Mesenchymal stem cell (in vitro differentiated cells and primary cell): ENCODE data around the gene NEDD4L.
"Not testable (repeated sequence)": the region's sequence is repeated elsewhere in the genome, so short reads cannot be mapped to it uniquely, and the experiment has no call there.

ENCODE experiments used
- DNase-seq: peaks from one replicate; pipeline ENCODE4 v3.0.0-alpha.2; 2013
- H2AFZ ChIP-seq: one replicate; pipeline ENCODE4 v1.6.1; 2013; ENCODE audit warnings: low read depth, mild to moderate bottlenecking, control low read depth, inconsistent platforms, low read length, moderate library complexity
- H2AK5ac ChIP-seq: 2 replicates; pipeline ENCODE4 v1.6.1; 2013; ENCODE audit warnings: low read length, moderate library complexity, mild to moderate bottlenecking, inconsistent platforms; ENCODE audit not compliant: severe bottlenecking
- H2BK120ac ChIP-seq: one replicate; pipeline ENCODE4 v1.6.1; 2013; ENCODE audit warnings: low read depth, mild to moderate bottlenecking, inconsistent platforms, low read length, moderate library complexity
- H2BK12ac ChIP-seq, 2 experiments: one replicate each; pipeline ENCODE4 v1.6.1; 2013; ENCODE audit warnings: inconsistent platforms in 2 of 2, low read length in 2 of 2, mild to moderate bottlenecking in 2 of 2, moderate library complexity in 2 of 2, control low read depth in 1 of 2
- H2BK15ac ChIP-seq: one replicate; pipeline ENCODE4 v1.6.1; 2013; ENCODE audit warnings: mild to moderate bottlenecking, low read depth, inconsistent platforms; ENCODE audit not compliant: poor library complexity, severe bottlenecking
- H2BK5ac ChIP-seq: 2 replicates; pipeline ENCODE4 v1.6.1; 2013; ENCODE audit warnings: low read depth, mild to moderate bottlenecking, low read length, control low read depth, inconsistent platforms; ENCODE audit not compliant: poor library complexity, severe bottlenecking
- H3K14ac ChIP-seq, 2 experiments: one replicate each; pipeline ENCODE4 v1.6.1; 2013; ENCODE audit warnings: inconsistent platforms in 2 of 2, low read length in 2 of 2, control low read depth in 1 of 2, mild to moderate bottlenecking in 1 of 2, moderate library complexity in 1 of 2
- H3K18ac ChIP-seq, 2 experiments: one replicate each; pipeline ENCODE4 v1.6.1; 2013; ENCODE audit warnings: inconsistent platforms in 2 of 2, low read length in 2 of 2, control low read depth in 1 of 2, low read depth in 1 of 2, mild to moderate bottlenecking in 1 of 2
- H3K23ac ChIP-seq, 2 experiments: one replicate each; pipeline ENCODE4 v1.6.1; 2013; ENCODE audit warnings: inconsistent platforms in 2 of 2, low read length in 2 of 2, mild to moderate bottlenecking in 2 of 2, moderate library complexity in 2 of 2, control low read depth in 1 of 2
- H3K27ac ChIP-seq: 2 replicates; pipeline ENCODE4 v1.5.1; 2013; ENCODE audit warnings: mild to moderate bottlenecking, moderate library complexity, low read length, control low read depth, inconsistent platforms; ENCODE audit not compliant: poor library complexity, severe bottlenecking
- H3K27me3 ChIP-seq, 2 experiments: 2 replicates each; pipeline versions ENCODE4 v1.6.1 to v1.7.0; 2013; ENCODE audit warnings: low read length in 2 of 2, mild to moderate bottlenecking in 2 of 2, moderate library complexity in 2 of 2, control low read depth in 1 of 2, inconsistent platforms in 1 of 2; ENCODE audit not compliant: control insufficient read depth in 1 of 2, insufficient read depth in 1 of 2
- H3K36me3 ChIP-seq, 2 experiments: 2 replicates each; pipeline versions ENCODE4 v1.6.1 to v1.7.0; 2013; ENCODE audit warnings: low read length in 2 of 2, control low read depth in 1 of 2, inconsistent platforms in 1 of 2, low read depth in 1 of 2, mild to moderate bottlenecking in 1 of 2; ENCODE audit not compliant: insufficient read depth in 2 of 2, control insufficient read depth in 1 of 2
- H3K4ac ChIP-seq, 2 experiments: one replicate each; pipeline ENCODE4 v1.6.1; 2013; ENCODE audit warnings: inconsistent platforms in 2 of 2, low read length in 2 of 2, mild to moderate bottlenecking in 2 of 2, moderate library complexity in 2 of 2, control low read depth in 1 of 2, low read depth in 1 of 2
- H3K4me1 ChIP-seq: 2 replicates; pipeline ENCODE4 v1.6.1; 2013; ENCODE audit warnings: low read depth, low read length, control low read depth; ENCODE audit not compliant: control insufficient read depth, insufficient read depth
- H3K4me2 ChIP-seq: 2 replicates; pipeline ENCODE4 v1.6.1; 2013; ENCODE audit warnings: low read length, mild to moderate bottlenecking, inconsistent platforms; ENCODE audit not compliant: poor library complexity, severe bottlenecking
- H3K4me3 ChIP-seq, 2 experiments: 2 replicates each; pipeline versions ENCODE4 v1.5.1 to v1.7.0; 2013; ENCODE audit warnings: low read length in 2 of 2, mild to moderate bottlenecking in 2 of 2, control low read depth in 1 of 2, low read depth in 1 of 2; ENCODE audit not compliant: insufficient read depth in 1 of 2
- H3K79me1 ChIP-seq: replicated peaks from 2 replicates; pipeline ENCODE4 v1.6.1; 2013; ENCODE audit warnings: mild to moderate bottlenecking, control low read depth, low read length, inconsistent platforms; ENCODE audit not compliant: poor library complexity, severe bottlenecking
- H3K9ac ChIP-seq: 2 replicates; pipeline ENCODE4 v1.7.0; 2013; ENCODE audit warnings: mild to moderate bottlenecking, low read length, moderate library complexity
- H3K9me3 ChIP-seq: 2 replicates; pipeline ENCODE4 v1.7.0; 2013; ENCODE audit warnings: mild to moderate bottlenecking, low read length; ENCODE audit not compliant: control insufficient read depth
- H4K8ac ChIP-seq: one replicate; pipeline ENCODE4 v1.6.1; 2013; ENCODE audit warnings: inconsistent platforms, mild to moderate bottlenecking, low read length, moderate library complexity
- H4K91ac ChIP-seq: one replicate; pipeline ENCODE4 v1.6.1; 2013; ENCODE audit warnings: mild to moderate bottlenecking, low read length, inconsistent platforms
- WGBS: methylation state at CpG from one replicate; pipeline ENCODE4 v1.1.7; 2013; ENCODE audit warnings: mixed read lengths; 5-methylcytosine and 5-hydroxymethylcytosine counted together

Gene NEDD4L

DNA sequence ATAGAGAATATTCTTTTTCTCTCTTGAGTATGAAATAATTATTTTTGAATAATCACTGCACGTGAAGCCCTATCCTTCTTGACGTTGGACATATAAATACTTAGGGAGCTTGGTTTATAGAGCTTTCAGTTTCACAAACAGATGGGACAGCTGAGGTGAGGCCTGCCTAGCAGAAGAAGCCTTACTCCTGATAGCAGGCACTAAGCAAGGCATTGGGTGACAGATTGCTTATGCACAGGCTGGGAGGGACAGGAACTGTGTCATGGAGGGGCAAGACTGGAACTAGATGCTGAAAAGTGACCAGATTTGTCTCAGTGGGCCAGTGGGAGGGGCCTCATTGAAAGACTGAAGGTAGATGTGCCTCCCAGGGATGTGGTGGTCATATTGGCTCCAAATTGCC is 220.8 kb downstream of the NEDD4L start:
- H3K4me3 ChIP-seq, result no peak overlapping the region
- no peaks in the 10 kb centered on the region for H3K9me3 ChIP-seq
- H2BK5ac ChIP-seq, result no peak overlapping the region
- H3K23ac ChIP-seq, result no peak overlapping the region
- no peak overlapping the region for H2BK120ac ChIP-seq
- H3K4me2 ChIP-seq, result no peak overlapping the region
- H3K9ac ChIP-seq, result no peak overlapping the region
- H3K14ac ChIP-seq, result no peak overlapping the region
- DNase-seq, result no peak
- WGBS, result 88% methylated on average over 2 of the region's 2 CpGs
- no peaks in the 10 kb centered on the region for H3K36me3 ChIP-seq
- H3K4me1 ChIP-seq, result peaks cover 15% of the 10 kb centered on the region
- peaks cover 30% of the 10 kb centered on the region for H3K79me1 ChIP-seq
- no peak overlapping the region for H3K27ac ChIP-seq
- no peaks in the 10 kb centered on the region for H3K27me3 ChIP-seq
- no peak overlapping the region for H3K4ac ChIP-seq
- peak overlapping the region; percentile 28 to 83 for H2BK12ac ChIP-seq
- H2AK5ac ChIP-seq, result peak overlapping the region; percentile 66
- no peak overlapping the region for H3K18ac ChIP-seq
- no peak overlapping the region for H2AFZ ChIP-seq
- H4K8ac ChIP-seq, result peak overlapping the region; percentile 45
- no peak overlapping the region for H4K91ac ChIP-seq
- H2BK15ac ChIP-seq, result no peak overlapping the region

DNA sequence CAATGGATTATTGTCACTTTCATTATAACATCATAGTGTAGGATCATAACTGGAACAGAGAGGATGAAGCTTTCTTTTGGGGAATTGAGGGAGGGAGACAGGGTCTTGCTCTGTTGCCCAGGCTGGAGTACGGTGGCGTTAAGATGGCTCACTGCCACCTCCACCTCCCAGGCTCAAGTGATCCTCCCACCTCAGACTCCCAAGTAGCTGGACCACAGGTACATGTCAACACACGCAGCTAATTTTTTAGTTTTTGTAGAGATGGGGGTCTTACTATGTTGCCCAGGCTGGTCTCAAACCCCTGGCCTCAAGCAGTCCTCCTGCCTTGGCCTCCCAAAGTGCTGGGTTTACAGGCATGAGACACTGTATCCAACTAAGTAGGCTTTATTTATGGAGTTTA is 221.5 kb downstream of the NEDD4L start:
- H3K36me3 ChIP-seq, H3K23ac ChIP-seq, H3K27ac ChIP-seq, H2BK5ac ChIP-seq, H2BK12ac ChIP-seq, DNase-seq, H3K9me3 ChIP-seq, H3K14ac ChIP-seq, H2AFZ ChIP-seq, H3K18ac ChIP-seq, H2BK120ac ChIP-seq, H3K27me3 ChIP-seq, H3K4me2 ChIP-seq, H4K91ac ChIP-seq, H4K8ac ChIP-seq, H3K4ac ChIP-seq, H3K9ac ChIP-seq, H3K4me3 ChIP-seq, H2AK5ac ChIP-seq, H2BK15ac ChIP-seq: not testable (repeated sequence)
- WGBS, result 100% methylated on average over 1 of the region's 3 CpGs
- peaks cover 17% of the 10 kb centered on the region for H3K4me1 ChIP-seq
- peaks cover 29% of the 10 kb centered on the region for H3K79me1 ChIP-seq

DNA sequence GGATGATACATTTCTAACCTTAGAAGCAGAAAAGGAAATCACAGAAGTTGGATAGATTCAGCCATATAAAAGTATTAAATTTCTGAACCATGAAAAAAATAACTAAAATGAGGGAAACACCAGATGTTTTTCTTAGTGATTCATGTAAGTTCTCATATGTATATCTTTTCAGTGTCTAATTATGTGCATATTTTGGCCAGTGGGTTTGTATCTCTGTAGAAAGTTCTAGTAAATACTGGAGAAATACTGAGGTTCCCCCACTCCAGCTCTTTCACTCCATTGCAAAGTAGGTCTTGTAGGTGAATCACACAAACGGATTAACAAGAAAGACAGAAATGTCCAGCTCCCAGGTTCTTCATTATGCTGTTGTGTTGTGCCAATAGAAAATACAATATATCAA is 222.3 kb downstream of the NEDD4L start:
- H3K4me3 ChIP-seq, result no peak overlapping the region
- no peak overlapping the region for H4K91ac ChIP-seq
- H2AK5ac ChIP-seq, result no peak overlapping the region
- no peaks in the 10 kb centered on the region for H3K9me3 ChIP-seq
- no peak overlapping the region for H2BK120ac ChIP-seq
- H2BK15ac ChIP-seq, result no peak overlapping the region
- WGBS, result 80% methylated on average over 1 of the region's 1 CpG
- H3K36me3 ChIP-seq, result no peaks in the 10 kb centered on the region
- no peak overlapping the region for H3K4ac ChIP-seq
- no peak overlapping the region for H4K8ac ChIP-seq
- no peak overlapping the region for H3K4me2 ChIP-seq
- no peak overlapping the region for H3K27ac ChIP-seq
- no peak for DNase-seq
- no peak overlapping the region for H3K18ac ChIP-seq
- H3K9ac ChIP-seq, result no peak overlapping the region
- no peaks in the 10 kb centered on the region for H3K27me3 ChIP-seq
- no peak overlapping the region for H3K14ac ChIP-seq
- peaks cover 17% of the 10 kb centered on the region for H3K4me1 ChIP-seq
- no peak overlapping the region for H3K23ac ChIP-seq
- no peak overlapping the region for H2BK12ac ChIP-seq
- H2AFZ ChIP-seq, result no peak overlapping the region
- H2BK5ac ChIP-seq, result no peak overlapping the region
- H3K79me1 ChIP-seq, result peaks cover 27% of the 10 kb centered on the region

DNA sequence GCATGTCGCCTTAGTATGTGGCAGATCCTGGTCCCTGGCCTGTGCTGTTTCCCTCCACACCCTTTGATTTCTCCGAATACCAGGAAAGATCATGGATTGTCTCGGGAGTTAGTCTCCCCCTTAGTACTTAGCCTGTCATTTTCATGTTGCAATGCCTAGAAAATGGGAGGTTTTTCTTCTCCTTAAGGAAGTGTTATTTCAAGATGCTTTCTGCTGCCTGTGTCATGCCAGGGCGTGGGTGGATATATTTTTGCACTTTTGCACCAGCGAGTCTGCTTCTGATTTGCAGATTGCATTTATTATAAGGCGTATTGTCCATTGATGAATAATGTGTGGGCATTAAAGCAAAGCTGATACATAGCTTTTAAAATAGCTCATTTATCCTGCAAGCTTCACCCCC is 223.5 kb downstream of the NEDD4L start:
- no peak overlapping the region for H2BK12ac ChIP-seq
- no peak overlapping the region for H3K9ac ChIP-seq
- H3K4me1 ChIP-seq, result peaks cover 14% of the 10 kb centered on the region
- H3K36me3 ChIP-seq, result no peaks in the 10 kb centered on the region
- no peak overlapping the region for H2BK15ac ChIP-seq
- H3K18ac ChIP-seq, result no peak overlapping the region
- no peak overlapping the region for H3K4me2 ChIP-seq
- no peaks in the 10 kb centered on the region for H3K9me3 ChIP-seq
- H3K23ac ChIP-seq, result no peak overlapping the region
- peak overlapping the region; percentile 50 for H4K91ac ChIP-seq
- H3K4me3 ChIP-seq, result no peak overlapping the region
- no peak overlapping the region for H2AK5ac ChIP-seq
- H2BK120ac ChIP-seq, result no peak overlapping the region
- 89% methylated on average over 5 of the region's 6 CpGs for WGBS
- H3K27ac ChIP-seq, result no peak overlapping the region
- H3K79me1 ChIP-seq, result peaks cover 22% of the 10 kb centered on the region
- H3K4ac ChIP-seq, result no peak overlapping the region
- no peak for DNase-seq
- no peak overlapping the region for H3K14ac ChIP-seq
- no peaks in the 10 kb centered on the region for H3K27me3 ChIP-seq
- no peak overlapping the region for H2BK5ac ChIP-seq
- H4K8ac ChIP-seq, result no peak overlapping the region
- no peak overlapping the region for H2AFZ ChIP-seq
